H1 (cell line): Measurements from ENCODE around the gene ATP9B. TPM values are rescaled to one million over a fixed set of nuclear protein-coding genes. Genes with fewer than 3 reads are reported as not detected.

Experiments used
- CHD2 ChIP-seq: IDR thresholded peaks from 2 replicates; pipeline ENCODE4 v1.6.1; 2012; ENCODE audit warnings: low read length, improper control_type of control experiment
- TCF12 ChIP-seq: IDR thresholded peaks from 2 replicates; pipeline ENCODE4 v1.6.1; 2011; ENCODE audit warnings: low read depth, mild to moderate bottlenecking, low read length
- polyA plus RNA-seq, 7 experiments: library from polyadenylated mRNA; depleted of rRNA in 3 of 7; stranded (reverse) in 5 of 7; unstranded in 2 of 7; fragments of >200 nt in 5 of 7; fragments of 200-250 nt in 2 of 7; gene quantifications; 1 replicate in 5 of 7; 2 replicates in 1 of 7; 4 replicates in 1 of 7; pipeline versions ENCODE4 v1.2.1 to v1.2.3, GENCODE V29; 2011 to 2013; ENCODE audit warnings: missing spikeins in 2 of 7, mixed read lengths in 2 of 7
- total RNA-seq: library from RNA; stranded (reverse); fragmentation: NEBNext Ultra II Directional; extraction: Animal tissue kit (Norgen Biotek cat#: 25700); gene quantifications from 2 replicates; pipeline ENCODE4 v1.2.1, GENCODE V29; 2021

The ATP9B gene
- total and polyA plus RNA-seq, 2 of the 8 experiments (the other 6 are each of a cell fraction or from before 2014, with no cell fraction given): 15.1 to 21.7 TPM

DNA sequence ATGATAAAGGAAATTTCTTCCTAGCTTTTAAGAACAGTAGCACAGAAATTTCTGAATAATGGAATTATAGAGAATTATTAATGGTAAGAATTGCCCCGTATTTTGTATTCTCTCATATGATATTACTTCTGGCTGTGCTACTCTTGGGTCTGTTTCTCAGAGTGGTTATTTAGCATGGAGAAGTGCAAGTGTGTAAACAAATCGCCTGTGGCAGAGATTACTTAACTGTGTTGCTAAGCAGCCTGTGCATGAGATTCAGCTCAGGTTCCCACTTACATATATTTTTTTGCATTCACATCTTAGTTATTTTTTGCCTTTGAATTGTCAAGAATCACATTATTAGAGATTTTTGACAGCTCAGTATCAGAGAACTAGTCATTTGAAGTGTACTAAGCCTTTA lies 246.4 kb downstream of the ATP9B start (continued):
- TF ChIP-seq TCF12 (no peak), CHD2 (no peak)
